Heart left ventricle (tissue), 13 donors: Measurements from ENCODE around the gene MIP.

Source experiments
- POLR2A ChIP-seq, 2 donors: fragments of 450-650 bp; IDR thresholded peaks; one replicate each; pipeline ENCODE4 v1.6.1; 2017; ENCODE audit warnings: antibody characterized with exemption in 2 of 2, mild to moderate bottlenecking in 2 of 2, moderate library complexity in 2 of 2
- TF ChIP-seq, protein P1 (sequence below), 12 donors: fragments of 200-600 bp; sonication (generic) in 4 of 12; IDR thresholded peaks; one replicate each; pipeline versions ENCODE4 v1.5.0 to v1.8.0; 2018 to 2022; ENCODE audit warnings: antibody characterized with exemption in 12 of 12, mild to moderate bottlenecking in 5 of 12
- donor health status: ischemic (EF 13 %, LVEDD 7.1; RV severe dilation, severe dysfunction).
- donor health status: DM: no; HTN: yes; CAD: no.
- donor health status: DM: no; HTN: no; CAD: no.
- donor health status: ischemic (EF 25% LVEDD 6.9; RV normal size, moderate dysfunction).
- donor health status: ischemic (EF 25% LVEDD 5.7; RV mildly dilated, moderate dysfunction).
- donor health status: ischemic (EF 35%, LVEDD 5.7; RV mildly dilated, moderate dysfunction).
- donor health status: nonischemic (EF 11% LVEDD 7.7; RV severe dilation, severe dysfunction).
- donor health status: DM: yes; HTN: yes; CAD: no.
- donor health status: PGD.
- donor health status: ischemic (EF 29% LVEDD 5.4; RV normal size, mild dysfunction).
- donor health status: nonischemic (EF 23%, LVEDD 6.1; RV moderate dilation, normal function).

DNA sequence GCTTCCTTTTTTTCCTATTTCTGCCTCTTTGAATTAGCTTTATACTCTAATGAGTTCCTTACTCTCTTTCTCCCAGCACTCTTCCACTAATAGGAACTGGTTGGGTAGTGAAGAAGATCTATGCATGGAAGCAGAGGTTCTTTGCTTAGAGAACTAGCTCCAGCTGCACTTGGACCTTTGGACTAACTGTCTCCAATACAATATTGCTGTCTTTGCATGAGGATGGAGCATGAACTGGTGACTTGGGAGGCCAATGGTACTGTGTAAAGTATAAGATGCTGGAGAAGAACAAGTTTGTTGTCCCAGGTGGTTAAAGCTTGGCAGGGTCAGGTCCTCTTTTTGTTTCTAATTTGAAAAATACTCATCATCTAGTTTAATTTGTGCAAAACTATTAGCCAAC, 35.9 kb upstream of the MIP start:
- TF ChIP-seq, protein P1, sequence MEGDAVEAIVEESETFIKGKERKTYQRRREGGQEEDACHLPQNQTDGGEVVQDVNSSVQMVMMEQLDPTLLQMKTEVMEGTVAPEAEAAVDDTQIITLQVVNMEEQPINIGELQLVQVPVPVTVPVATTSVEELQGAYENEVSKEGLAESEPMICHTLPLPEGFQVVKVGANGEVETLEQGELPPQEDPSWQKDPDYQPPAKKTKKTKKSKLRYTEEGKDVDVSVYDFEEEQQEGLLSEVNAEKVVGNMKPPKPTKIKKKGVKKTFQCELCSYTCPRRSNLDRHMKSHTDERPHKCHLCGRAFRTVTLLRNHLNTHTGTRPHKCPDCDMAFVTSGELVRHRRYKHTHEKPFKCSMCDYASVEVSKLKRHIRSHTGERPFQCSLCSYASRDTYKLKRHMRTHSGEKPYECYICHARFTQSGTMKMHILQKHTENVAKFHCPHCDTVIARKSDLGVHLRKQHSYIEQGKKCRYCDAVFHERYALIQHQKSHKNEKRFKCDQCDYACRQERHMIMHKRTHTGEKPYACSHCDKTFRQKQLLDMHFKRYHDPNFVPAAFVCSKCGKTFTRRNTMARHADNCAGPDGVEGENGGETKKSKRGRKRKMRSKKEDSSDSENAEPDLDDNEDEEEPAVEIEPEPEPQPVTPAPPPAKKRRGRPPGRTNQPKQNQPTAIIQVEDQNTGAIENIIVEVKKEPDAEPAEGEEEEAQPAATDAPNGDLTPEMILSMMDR (IDR thresholded peaks at IDR 0.05), result no peak
- no peak for TF ChIP-seq POLR2A (IDR thresholded peaks at IDR 0.05)
